H1 (cell line): ENCODE results near the gene MPHOSPH9. TPM values are rescaled to one million over a fixed set of nuclear protein-coding genes. Genes with fewer than 3 reads are reported as not detected.

Experiments
- CTCF ChIA-PET: fragments of 300-600 bp; sonication (Branson Sonifier 250); formaldehyde crosslinking; loops from one replicate; lab custom pipeline; 2021; ENCODE audit not compliant: partially characterized antibody; lab: Charles Lee
- POLR2A ChIA-PET: fragments of 300-600 bp; sonication (Branson Sonifier 250); formaldehyde crosslinking; loops from one replicate; lab custom pipeline; 2021; ENCODE audit warnings: inconsistent platforms; ENCODE audit not compliant: partially characterized antibody; lab: Charles Lee
- DNase-seq, 2 experiments: peaks; one replicate each; pipeline versions ENCODE4 v3.0.0 to v3.0.0-alpha.2; 2010 to 2022; ENCODE audit warnings: low spot score in 2 of 2, low read depth in 1 of 2, mixed read lengths in 1 of 2
- FAIRE-seq: peaks from 2 replicates; lab custom pipeline; 2011; peaks lifted over from hg19 to GRCh38; lab: Jason Lieb, UNC
- H2AFZ ChIP-seq: 2 replicates; pipeline ENCODE4 v1.8.1; 2012; ENCODE audit warnings: low read length, inconsistent platforms
- H2AK5ac ChIP-seq: 2 replicates; pipeline ENCODE4 v1.6.1; 2013; ENCODE audit warnings: low read depth, low read length
- H2BK120ac ChIP-seq: replicated peaks from 2 replicates; pipeline ENCODE3; 2013; ENCODE audit warnings: low read depth, low read length, inconsistent platforms
- H2BK12ac ChIP-seq: 2 replicates; pipeline ENCODE4 v1.6.1; 2013; ENCODE audit warnings: low read depth, low read length
- H2BK15ac ChIP-seq: 2 replicates; pipeline ENCODE4 v1.6.1; 2013; ENCODE audit warnings: low read length
- H2BK20ac ChIP-seq: 2 replicates; pipeline ENCODE4 v1.6.1; 2013; ENCODE audit warnings: low read length
- H2BK5ac ChIP-seq: 2 replicates; pipeline ENCODE4 v1.6.1; 2013; ENCODE audit warnings: low read depth, low read length
- H3K14ac ChIP-seq: 2 replicates; pipeline ENCODE4 v1.6.1; 2013; ENCODE audit warnings: inconsistent platforms; ENCODE audit not compliant: insufficient read length
- H3K18ac ChIP-seq: 2 replicates; pipeline ENCODE4 v1.6.1; 2013; ENCODE audit warnings: low read length; ENCODE audit errors: extremely low read depth
- H3K23ac ChIP-seq: 2 replicates; pipeline ENCODE4 v1.6.1; 2013; ENCODE audit warnings: inconsistent platforms; ENCODE audit not compliant: insufficient read length
- H3K23me2 ChIP-seq: 2 replicates; pipeline ENCODE4 v1.6.1; 2013; ENCODE audit warnings: low read depth, low read length
- H3K27ac ChIP-seq: 2 replicates; pipeline ENCODE4 v1.6.1; 2011; ENCODE audit warnings: low read depth, low read length, inconsistent platforms
- H3K27me3 ChIP-seq, 4 experiments: replicated peaks in 1 of 4; 1 replicate in 1 of 4; 2 replicates in 3 of 4; pipeline versions ENCODE4 v1.6.1 to v1.8.1; 2011 to 2013; ENCODE audit warnings: low read length in 3 of 4, mild to moderate bottlenecking in 3 of 4, inconsistent platforms in 2 of 4, mixed read lengths in 2 of 4, moderate library complexity in 1 of 4; ENCODE audit not compliant: control insufficient read depth in 3 of 4, insufficient read depth in 3 of 4; ENCODE audit errors: extremely low read depth in 1 of 4
- H3K36me3 ChIP-seq, 4 experiments: 2 replicates each; pipeline versions ENCODE4 v1.6.1 to v1.8.1; 2011 to 2013; ENCODE audit warnings: mild to moderate bottlenecking in 4 of 4, low read length in 3 of 4, moderate library complexity in 2 of 4, control low read depth in 1 of 4, inconsistent platforms in 1 of 4; ENCODE audit not compliant: insufficient read depth in 4 of 4, control insufficient read depth in 2 of 4
- H3K4ac ChIP-seq: replicated peaks from 2 replicates; pipeline ENCODE3; 2013; ENCODE audit warnings: low read length, low read depth, mixed read lengths, inconsistent platforms; ENCODE audit not compliant: insufficient read length
- H3K4me1 ChIP-seq, 4 experiments: replicated peaks in 1 of 4; 1 replicate in 1 of 4; 2 replicates in 3 of 4; pipeline versions ENCODE4 v1.6.1 to v1.8.1; 2011 to 2013; ENCODE audit warnings: low read length in 3 of 4, inconsistent platforms in 2 of 4, mixed read lengths in 1 of 4; ENCODE audit not compliant: insufficient read depth in 4 of 4, control insufficient read depth in 3 of 4
- H3K4me2 ChIP-seq, 2 experiments: 2 replicates each; pipeline versions ENCODE4 v1.6.1 to v1.8.1; 2011 to 2013; ENCODE audit warnings: low read depth in 2 of 2, low read length in 2 of 2, control low read depth in 1 of 2, inconsistent platforms in 1 of 2, mild to moderate bottlenecking in 1 of 2; ENCODE audit not compliant: insufficient read depth in 1 of 2
- H3K4me3 ChIP-seq, 4 experiments: fragments of 200-600, 300-600 bp in 1 of 4; sonication (generic), shearing (Covaris generic), sonication (Bioruptor Twin) in 1 of 4; 2 replicates each; pipeline versions ENCODE4 v1.5.1 to v1.8.1; 2011 to 2016; ENCODE audit warnings: low read length in 4 of 4, low read depth in 3 of 4, control low read depth in 2 of 4, inconsistent platforms in 2 of 4, mild to moderate bottlenecking in 2 of 4, mixed read lengths in 1 of 4, moderate library complexity in 1 of 4; ENCODE audit not compliant: insufficient read depth in 2 of 4; ENCODE audit errors: extremely low read depth in 1 of 4
- H3K56ac ChIP-seq: replicated peaks from 2 replicates; pipeline ENCODE3; 2013; ENCODE audit warnings: low read depth, mild to moderate bottlenecking, mixed read lengths, low read length, inconsistent platforms; ENCODE audit not compliant: insufficient read length
- H3K79me1 ChIP-seq: 2 replicates; pipeline ENCODE4 v1.6.1; 2013; ENCODE audit warnings: low read depth, low read length, control low read depth
- H3K79me2 ChIP-seq, 2 experiments: 2 replicates each; pipeline versions ENCODE4 v1.6.1 to v1.8.1; 2012 to 2013; ENCODE audit warnings: low read length in 2 of 2, mild to moderate bottlenecking in 2 of 2, inconsistent platforms in 1 of 2; ENCODE audit not compliant: insufficient read depth in 2 of 2, control insufficient read depth in 1 of 2
- H3K9ac ChIP-seq, 4 experiments: replicated peaks in 1 of 4; 1 replicate in 1 of 4; 2 replicates in 3 of 4; pipeline versions ENCODE4 v1.6.1 to v1.8.1; 2011 to 2013; ENCODE audit warnings: low read depth in 3 of 4, low read length in 3 of 4, control low read depth in 2 of 4, mild to moderate bottlenecking in 2 of 4, moderate library complexity in 2 of 4, inconsistent platforms in 1 of 4; ENCODE audit errors: extremely low read depth in 1 of 4
- H3K9me3 ChIP-seq, 2 experiments: 2 replicates each; pipeline versions ENCODE4 v1.6.1 to v1.8.1; 2012 to 2013; ENCODE audit warnings: mild to moderate bottlenecking in 2 of 2, moderate library complexity in 2 of 2, control low read depth in 1 of 2, inconsistent platforms in 1 of 2, low read depth in 1 of 2, low read length in 1 of 2, mixed read lengths in 1 of 2; ENCODE audit not compliant: insufficient read depth in 2 of 2
- H4K20me1 ChIP-seq, 2 experiments: replicated peaks in 1 of 2; 2 replicates each; pipeline versions ENCODE3 to v1.8.1; 2011 to 2013; ENCODE audit warnings: inconsistent platforms in 2 of 2, low read length in 2 of 2, mild to moderate bottlenecking in 1 of 2; ENCODE audit not compliant: insufficient read depth in 2 of 2, control insufficient read depth in 1 of 2
- H4K5ac ChIP-seq: 2 replicates; pipeline ENCODE4 v1.6.1; 2013; ENCODE audit warnings: low read length, low read depth, mixed read lengths, inconsistent platforms; ENCODE audit not compliant: insufficient read length
- H4K8ac ChIP-seq: 2 replicates; pipeline ENCODE4 v1.8.0; 2013; ENCODE audit warnings: mild to moderate bottlenecking, moderate library complexity, low read length, inconsistent platforms; ENCODE audit not compliant: insufficient read depth; ENCODE audit errors: extremely low read depth
- H4K91ac ChIP-seq: replicated peaks from 2 replicates; pipeline ENCODE3; 2013; ENCODE audit warnings: low read length, mixed read lengths, inconsistent platforms; ENCODE audit not compliant: insufficient read length
- SP1 ChIP-seq: IDR thresholded peaks from 2 replicates; pipeline ENCODE4 v1.6.1; 2011; ENCODE audit warnings: low read depth, low read length
- YY1 ChIP-seq: IDR thresholded peaks from 2 replicates; pipeline ENCODE4 v1.6.1; 2011; ENCODE audit warnings: low read depth, mild to moderate bottlenecking, low read length
- WGBS, 2 experiments: shearing (Covaris generic) in 1 of 2; methylation state at CpG; one replicate each; pipeline versions ENCODE4 v1.1.6 to v1.1.7; 2013 to 2015; ENCODE audit warnings: low lambda C conversion rate in 2 of 2, mixed read lengths in 2 of 2, inconsistent platforms in 1 of 2, low coverage in 1 of 2, missing lambda C conversion rate in 1 of 2; ENCODE audit not compliant: insufficient replicate concordance in 2 of 2, insufficient coverage in 1 of 2, insufficient read length in 1 of 2; ENCODE audit errors: extremely low coverage in 1 of 2, missing lambda C conversion rate in 1 of 2; 5-methylcytosine and 5-hydroxymethylcytosine counted together
- polyA plus RNA-seq, 7 experiments: library from polyadenylated mRNA; depleted of rRNA in 3 of 7; stranded (reverse) in 5 of 7; unstranded in 2 of 7; fragments of >200 nt in 5 of 7; fragments of 200-250 nt in 2 of 7; gene quantifications; 1 replicate in 5 of 7; 2 replicates in 1 of 7; 4 replicates in 1 of 7; pipeline versions ENCODE4 v1.2.1 to v1.2.3, GENCODE V29; 2011 to 2013; ENCODE audit warnings: missing spikeins in 2 of 7, mixed read lengths in 2 of 7
- total RNA-seq: library from RNA; stranded (reverse); fragmentation: NEBNext Ultra II Directional; extraction: Animal tissue kit (Norgen Biotek cat#: 25700); gene quantifications from 2 replicates; pipeline ENCODE4 v1.2.1, GENCODE V29; 2021

MPHOSPH9 gene
- total and polyA plus RNA-seq, 2 of the 8 experiments (the other 6 are each of a cell fraction or from before 2014, with no cell fraction given): 8.8 to 48.8 TPM

GRCh38 chr12:123133701-123134100 is 99.2 kb downstream of the MPHOSPH9 start:
- Histone ChIP-seq H4K91ac (no peak overlapping the region), H2BK12ac (no peak overlapping the region), H3K56ac (no peak overlapping the region), H3K9me3 (no peaks in the 10 kb centered on the region), H2BK15ac (no peak overlapping the region), H2AK5ac (no peak overlapping the region), H2AFZ (no peak overlapping the region), H4K20me1 (no peaks in the 10 kb centered on the region), H3K79me2 (no peaks in the 10 kb centered on the region), H3K23ac (no peak overlapping the region), H3K27me3 (no peaks in the 10 kb centered on the region), H3K79me1 (no peaks in the 10 kb centered on the region), H4K8ac (no peak overlapping the region), H3K18ac (no peak overlapping the region), H3K27ac (no peak overlapping the region), H3K4me3 (no peak overlapping the region), H3K9ac (no peak overlapping the region), H2BK20ac (no peak overlapping the region), H2BK120ac (no peak overlapping the region), H3K23me2 (no peaks in the 10 kb centered on the region; the same call in 1 of the 2 replicates), H3K4ac (no peak overlapping the region), H3K14ac (no peak overlapping the region), H3K4me2 (no peak overlapping the region), H4K5ac (no peak overlapping the region), H3K4me1 (no peaks in the 10 kb centered on the region), H2BK5ac (no peak overlapping the region), H3K36me3 (no peaks in the 10 kb centered on the region)
- 92% methylated on average over 9 of the region's 9 CpGs; no CpG with 5 or more reads in 1 of the 2 experiments for WGBS, 2 experiments
- POLR2A ChIA-PET: no interaction called here
- no peak for FAIRE-seq
- TF ChIP-seq YY1 (no peak), SP1 (no peak)
- no peak for DNase-seq
- CTCF ChIA-PET: interaction anchor here (0.8 kb wide), 1 partner anchor 11 kb away, joined by 5 read pairs; no protein-coding TSS in a partner anchor
